Measurements from ENCODE around the gene C18orf63. TPM values are rescaled to one million over a fixed set of nuclear protein-coding genes. Genes with fewer than 3 reads are reported as not detected.

C18orf63 gene
- total and polyA plus RNA-seq, 2 of the 4 experiments (the other 2 are of a cell fraction), result not detected

DNA sequence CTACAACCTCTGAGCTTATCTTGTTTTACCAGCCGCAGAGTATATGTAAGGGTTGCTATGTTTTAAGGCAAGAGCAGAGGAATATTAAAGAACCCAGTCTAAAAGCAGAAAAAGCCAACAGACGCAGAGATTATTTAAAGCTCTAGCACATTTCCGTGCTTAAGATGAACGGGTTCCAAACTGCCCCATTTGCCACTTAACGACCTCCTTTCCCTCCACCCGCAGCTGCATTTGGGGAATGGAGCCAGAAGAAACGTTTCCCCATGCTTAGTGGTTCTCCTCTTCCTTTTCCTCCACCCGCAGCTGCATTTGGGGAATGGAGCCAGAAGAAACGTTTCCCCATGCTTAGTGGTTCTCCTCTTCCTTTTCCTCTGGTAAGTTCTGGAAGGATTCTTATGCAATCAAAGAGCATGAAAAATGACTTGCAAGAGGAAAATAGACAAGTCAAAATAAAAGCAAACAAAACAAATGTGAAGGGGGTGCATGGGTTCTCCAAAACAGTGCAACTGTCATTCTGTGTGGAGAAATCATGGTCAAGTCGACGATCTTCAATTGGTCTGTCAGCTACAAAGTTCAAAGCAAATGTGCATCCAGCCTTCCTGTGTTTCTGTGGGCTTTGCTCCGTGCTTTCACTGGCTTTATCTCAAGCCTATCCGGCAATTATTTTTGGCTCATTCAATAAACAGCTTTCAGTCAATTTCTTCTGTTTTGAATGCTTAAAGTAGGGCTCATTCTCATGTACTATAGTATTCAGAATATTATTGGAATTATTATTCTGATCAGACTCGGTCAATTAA, 83.7 kb downstream of the C18orf63 start:
- no peaks in the 10 kb centered on the region for H3K36me3 ChIP-seq (ENCODE audit: control insufficient read depth, insufficient read depth, low read length)
- 24% methylated on average over 3 of the region's 14 CpGs; no CpG with 5 or more reads in 1 of the 2 experiments for WGBS, 2 experiments (ENCODE audit: extremely low coverage in 2 of 2, insufficient read length in 1 of 2)
- H2BK20ac ChIP-seq (ENCODE audit: low read depth, low read length), result no peak overlapping the region
- TF ChIP-seq RAD21 (IDR thresholded peaks at IDR 0.05; ENCODE audit: low read length) (no peak), POLR2A (IDR thresholded peaks at IDR 0.05; ENCODE audit: low read depth, low read length) (no peak), NFE2L2 (IDR thresholded peaks at IDR 0.05; ENCODE audit: low read depth, low read length) (no peak), CEBPB (IDR thresholded peaks at IDR 0.05; ENCODE audit: low read depth, low read length) (no peak)
- H2AK9ac ChIP-seq (replicated peaks; ENCODE audit: low read depth, low read length, poor library complexity), result no peak overlapping the region
- dilution Hi-C loops (cut with HindIII; ENCODE audit: low sequenced_read_pairs, unreplicated experiment), result no loop called here
- intact Hi-C loops (cut with micrococcal nuclease), result no loop called here
- no peak overlapping the region for H2AFZ ChIP-seq (replicated peaks; ENCODE audit: low read length, poor library complexity)
- no TSS peak for BruUV-seq (replicated peaks)
- H3K4me1 ChIP-seq (ENCODE audit: control insufficient read depth, insufficient read depth, low read length), result no peaks in the 10 kb centered on the region
- H4K20me1 ChIP-seq (ENCODE audit: insufficient read depth, low read length), result no peaks in the 10 kb centered on the region
- H3K23ac ChIP-seq (ENCODE audit: low read depth, low read length), result no peak overlapping the region
- H3K4me3 ChIP-seq (ENCODE audit: insufficient read depth, low read depth, low read length), result no peak overlapping the region
- no peak overlapping the region for H2BK15ac ChIP-seq (ENCODE audit: low read depth, low read length)
- DNase-seq, result no peak
- ChIA-PET POLR2A (ENCODE audit: unreplicated experiment) (interaction anchor here (0.6 kb wide), 1 partner anchor 9 kb away, joined by 3 read pairs; no protein-coding TSS in a partner anchor), CTCF (no interaction called here)
- H2AK5ac ChIP-seq (ENCODE audit: low read depth, low read length), result no peak overlapping the region
- no peak overlapping the region for H2BK120ac ChIP-seq (ENCODE audit: low read depth, low read length)
- H4K5ac ChIP-seq (ENCODE audit: low read depth, low read length), result no peak overlapping the region
- H3K18ac ChIP-seq (ENCODE audit: low read depth, low read length), result no peak overlapping the region
- no peak overlapping the region for H3K9ac ChIP-seq (ENCODE audit: low read depth, low read length)
- no peaks in the 10 kb centered on the region for H3K9me1 ChIP-seq (ENCODE audit: insufficient read depth, low read length)
- no peak for ATAC-seq (ENCODE audit: low read depth)
- no peak overlapping the region for H3K4ac ChIP-seq (ENCODE audit: low read depth, low read length)
- no peaks in the 10 kb centered on the region for H3K9me3 ChIP-seq (ENCODE audit: control insufficient read depth, insufficient read depth, low read length)
- no peak overlapping the region for H2BK5ac ChIP-seq (ENCODE audit: low read depth, low read length, poor library complexity, severe bottlenecking)
- no peak overlapping the region for H3K56ac ChIP-seq (ENCODE audit: extremely low read depth, insufficient read depth, low read length)
- H3K79me1 ChIP-seq (ENCODE audit: low read depth in 1 of 2, low read length in 2 of 2), result no peaks in the 10 kb centered on the region
- no peak overlapping the region for H4K8ac ChIP-seq (ENCODE audit: low read depth in 2 of 2, low read length in 2 of 2)
- no peak overlapping the region for H3K27ac ChIP-seq (ENCODE audit: insufficient read depth, low read length)
- peaks cover 20% of the 10 kb centered on the region for H3K27me3 ChIP-seq (ENCODE audit: control insufficient read depth, insufficient read depth, low read length)
- H3K4me2 ChIP-seq (ENCODE audit: low read depth, low read length), result no peak overlapping the region
- in situ Hi-C loops (cut with MboI; ENCODE audit: low sequenced_read_pairs), result no loop called here
- H4K91ac ChIP-seq (ENCODE audit: insufficient read depth, low read depth, low read length), result no peak overlapping the region
- H3K14ac ChIP-seq (replicated peaks; ENCODE audit: low read depth, low read length), result no peak overlapping the region

All from IMR-90 (cell line).